Activated CD8-positive, alpha-beta T cell treated with anti-CD3 and anti-CD28 coated beads for 36 hours (primary cell): ENCODE results near the gene MUC13. TPM values are rescaled to one million over a fixed set of nuclear protein-coding genes. Genes with fewer than 3 reads are reported as not detected.

Experiments
- ATAC-seq: fragments of 200-7000 bp; cut with Tn5 transposase; one replicate; pipeline ENCODE4 v1.10.0; 2021; ENCODE audit warnings: mild to moderate bottlenecking, moderate library complexity
- CTCF ChIA-PET: fragments of 350-600 bp; sonication (Branson Sonifier 250); formaldehyde crosslinking; loops from one replicate; lab custom pipeline; 2021; ENCODE audit warnings: antibody characterized with exemption; lab: Charles Lee
- POLR2A ChIA-PET: fragments of 350-600 bp; sonication (Branson Sonifier 250); formaldehyde crosslinking; loops from one replicate; lab custom pipeline; 2021; ENCODE audit warnings: antibody characterized with exemption; lab: Charles Lee
- DNase-seq: peaks from one replicate; pipeline ENCODE4 v3.0.0-alpha.2; 2020
- H3K27ac Mint-ChIP-seq: one replicate; pipeline ENCODE4 v1.8.0; 2021; ENCODE audit warnings: mild to moderate bottlenecking, mixed read lengths
- H3K27me3 Mint-ChIP-seq: one replicate; pipeline ENCODE4 v1.8.0; 2021; ENCODE audit warnings: mixed read lengths
- H3K36me3 Mint-ChIP-seq: one replicate; pipeline ENCODE4 v1.8.0; 2021; ENCODE audit warnings: low read depth, mixed read lengths
- H3K4me1 Mint-ChIP-seq: one replicate; pipeline ENCODE4 v1.8.0; 2021; ENCODE audit warnings: low read depth, mixed read lengths
- H3K4me3 Mint-ChIP-seq: one replicate; pipeline ENCODE4 v1.8.0; 2021; ENCODE audit warnings: mild to moderate bottlenecking, moderate library complexity, mixed read lengths
- H3K9me3 Mint-ChIP-seq: one replicate; pipeline ENCODE4 v1.8.0; 2021; ENCODE audit warnings: mixed read lengths
- CTCF ChIP-seq: fragments of 200-600 bp; IDR thresholded peaks from one replicate; pipeline ENCODE4 v1.8.0; 2022; ENCODE audit warnings: antibody characterized with exemption, mild to moderate bottlenecking
- intact Hi-C: fragments of 100-400 bp; cut with micrococcal nuclease; formaldehyde crosslinking; loops from one replicate; pipeline ENCODE4 v1.10.0; 2022
- total RNA-seq, 2 experiments: library from RNA; stranded (reverse); gene quantifications; one replicate each; pipeline ENCODE4 v1.2.3, GENCODE V29; 2021

MUC13 gene
- total RNA-seq, 2 experiments from 2014 or later, result not detected

GRCh38 chr3:124860599-124860998 lies 74.0 kb downstream of the MUC13 start:
- no peak for TF ChIP-seq CTCF
- no peak for ATAC-seq
- intact Hi-C loops, result no loop called here
- H3K9me3 Mint-ChIP-seq, result no peaks in the 10 kb centered on the region
- POLR2A ChIA-PET, result no interaction called here
- CTCF ChIA-PET, result interaction anchor here (0.7 kb wide), 1 partner anchor 238 kb away, joined by 3 read pairs; no protein-coding TSS in a partner anchor
- H3K36me3 Mint-ChIP-seq, result no peaks in the 10 kb centered on the region
- DNase-seq, result no peak
- no peak overlapping the region for H3K27ac Mint-ChIP-seq
- no peak overlapping the region for H3K4me3 Mint-ChIP-seq
- no peaks in the 10 kb centered on the region for H3K4me1 Mint-ChIP-seq
- peaks cover 3% of the 10 kb centered on the region for H3K27me3 Mint-ChIP-seq

GRCh38 chr3:124859025-124859424 lies 75.5 kb downstream of the MUC13 start:
- TF ChIP-seq CTCF, result no peak
- intact Hi-C loops, result no loop called here
- Mint-ChIP-seq H3K4me1 (no peaks in the 10 kb centered on the region), H3K9me3 (no peaks in the 10 kb centered on the region), H3K27ac (no peak overlapping the region), H3K36me3 (no peaks in the 10 kb centered on the region), H3K27me3 (peaks cover 6% of the 10 kb centered on the region), H3K4me3 (no peak overlapping the region)
- POLR2A ChIA-PET, result no interaction called here
- DNase-seq (no peak), ATAC-seq (no peak)
- CTCF ChIA-PET, result interaction anchor here (0.6 kb wide), 1 partner anchor 42 kb away, joined by 3 read pairs; no protein-coding TSS in a partner anchor

GRCh38 chr3:124858275-124858674 lies 76.3 kb downstream of the MUC13 start:
- no peak for TF ChIP-seq CTCF
- peaks cover 6% of the 10 kb centered on the region for H3K27me3 Mint-ChIP-seq
- H3K9me3 Mint-ChIP-seq, result no peaks in the 10 kb centered on the region
- no peak overlapping the region for H3K4me3 Mint-ChIP-seq
- H3K27ac Mint-ChIP-seq, result no peak overlapping the region
- intact Hi-C loops, result no loop called here
- no peaks in the 10 kb centered on the region for H3K4me1 Mint-ChIP-seq
- ChIA-PET CTCF (interaction anchor here (1.6 to 2.2 kb wide), 2 partner anchors 23 to 97 kb away, joined by 4 to 5 read pairs; no protein-coding TSS in a partner anchor), POLR2A (no interaction called here)
- no peaks in the 10 kb centered on the region for H3K36me3 Mint-ChIP-seq
- ATAC-seq (no peak), DNase-seq (no peak)

GRCh38 chr3:124856677-124857076 lies 77.9 kb downstream of the MUC13 start:
- intact Hi-C loops, result no loop called here
- no peak for TF ChIP-seq CTCF
- DNase-seq (no peak), ATAC-seq (no peak)
- Mint-ChIP-seq H3K4me1 (no peaks in the 10 kb centered on the region), H3K27ac (no peak overlapping the region), H3K36me3 (no peaks in the 10 kb centered on the region), H3K4me3 (no peak overlapping the region), H3K9me3 (no peaks in the 10 kb centered on the region), H3K27me3 (peaks cover 6% of the 10 kb centered on the region)
- ChIA-PET POLR2A (interaction anchor here (0.6 kb wide), 1 partner anchor 66 kb away, joined by 3 read pairs; no protein-coding TSS in a partner anchor), CTCF (interaction anchor here (1.6 to 2.2 kb wide), 3 partner anchors 21 to 96 kb away, joined by 4 to 5 read pairs (median 5); no protein-coding TSS in a partner anchor)

Other genes with a start within 250 kb of the MUC13 start
- gene UMPS, start 204.3 kb downstream of the MUC13 start, total RNA-seq, result 10 to 100 TPM; 41.7 to 53.1 TPM
- gene ITGB5, start 47.4 kb downstream of the MUC13 start, total RNA-seq, result 1 to 10 TPM in 1 of 2 experiments, under 1 TPM in 1; 0.41 to 1.1 TPM
- 10 to 100 TPM; 24.5 to 25.8 TPM for gene HEG1, start 121.2 kb upstream of the MUC13 start, total RNA-seq